Islet of Langerhans (tissue), 1 donor: Measurements from ENCODE around the gene CEBPA.

Experiments
- FAIRE-seq: peaks from one replicate; lab custom pipeline; 2011; peaks lifted over from hg19 to GRCh38; lab: Jason Lieb, UNC

Gene CEBPA

GRCh38 chr19:33286899-33287298, 15.4 kb downstream of the CEBPA start:
- no peak for FAIRE-seq

- no peak for FAIRE-seq
These were observed 16.9 kb downstream of the CEBPA start for GRCh38 chr19:33285441-33285927.

- FAIRE-seq = no peak
These were observed 17.6 kb downstream of the CEBPA start for GRCh38 chr19:33284756-33285155.

- no peak for FAIRE-seq
These were observed 18.1 kb downstream of the CEBPA start for GRCh38 chr19:33284146-33284643.

GRCh38 chr19:33283589-33283988, 18.7 kb downstream of the CEBPA start:
- FAIRE-seq = no peak

GRCh38 chr19:33282036-33282671, 20.2 kb downstream of the CEBPA start:
- FAIRE-seq = no peak

GRCh38 chr19:33281296-33281926, 20.9 kb downstream of the CEBPA start:
- FAIRE-seq = no peak

- no peak for FAIRE-seq
These were observed 21.9 kb downstream of the CEBPA start for GRCh38 chr19:33280351-33280921.

- FAIRE-seq = no peak
These were observed 22.6 kb downstream of the CEBPA start for GRCh38 chr19:33279430-33280350.

- FAIRE-seq = no peak
These were observed 23.7 kb downstream of the CEBPA start for GRCh38 chr19:33278403-33279269.

- no peak for FAIRE-seq
These were observed 24.3 kb downstream of the CEBPA start for GRCh38 chr19:33278023-33278402.

- no peak for FAIRE-seq
These were observed 24.9 kb downstream of the CEBPA start for GRCh38 chr19:33277434-33277833.

- FAIRE-seq = no peak
These were observed 26.3 kb downstream of the CEBPA start for GRCh38 chr19:33275933-33276619.

- FAIRE-seq = no peak
These were observed 26.8 kb downstream of the CEBPA start for GRCh38 chr19:33275559-33275932.

GRCh38 chr19:33274663-33275558, 27.4 kb downstream of the CEBPA start:
- no peak for FAIRE-seq

GRCh38 chr19:33273881-33274662, 28.3 kb downstream of the CEBPA start:
- no peak for FAIRE-seq

- FAIRE-seq = no peak
These were observed 29.1 kb downstream of the CEBPA start for GRCh38 chr19:33273065-33273736.

- no peak for FAIRE-seq
These were observed 30.9 kb downstream of the CEBPA start for GRCh38 chr19:33271246-33272021.
